Activated naive CD4-positive, alpha-beta T cell treated with Interleukin-2 at 50 U/mL for 16 hours (primary cell): Measurements from ENCODE around the gene FRMPD1.

Experiments
- DNase-seq: peaks from one replicate; pipeline ENCODE4 v3.0.0-alpha.2; 2020

Gene FRMPD1

DNA sequence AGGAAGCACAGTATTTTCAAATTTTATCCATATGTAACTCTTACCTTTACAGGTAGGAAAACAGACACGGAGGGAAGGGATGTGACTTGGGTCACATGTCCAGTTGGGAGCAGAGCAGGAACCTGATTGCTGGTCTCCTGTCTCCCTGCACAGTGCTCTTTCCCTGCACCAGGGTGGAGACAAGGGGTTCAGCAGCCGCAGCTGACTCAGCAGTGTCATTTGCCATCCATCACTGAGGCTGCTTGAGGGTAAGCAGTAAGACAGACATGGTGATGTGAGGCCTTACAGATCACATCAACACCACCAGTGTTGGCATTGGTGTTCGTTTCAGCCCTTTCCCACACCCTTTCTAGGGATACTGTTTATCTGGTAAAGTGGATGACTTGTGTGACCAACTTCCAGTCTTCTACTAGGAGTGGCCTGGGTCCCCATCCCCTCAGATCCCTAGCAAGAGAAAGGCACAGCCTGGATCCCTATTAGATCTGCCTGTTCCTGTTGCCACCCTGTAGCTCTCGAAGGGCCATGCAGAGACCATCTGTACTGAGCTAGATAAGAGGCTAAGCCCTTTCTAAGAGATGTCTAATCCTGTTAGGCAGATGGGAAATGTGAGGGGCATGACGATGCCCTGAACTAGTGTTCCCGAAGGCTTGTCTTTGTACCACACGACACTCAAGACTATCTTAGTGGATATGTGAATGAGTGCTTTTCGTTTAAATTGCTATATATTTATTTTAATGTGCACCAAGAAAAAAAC is 29.1 kb downstream of the FRMPD1 start:
- no peak for DNase-seq

DNA sequence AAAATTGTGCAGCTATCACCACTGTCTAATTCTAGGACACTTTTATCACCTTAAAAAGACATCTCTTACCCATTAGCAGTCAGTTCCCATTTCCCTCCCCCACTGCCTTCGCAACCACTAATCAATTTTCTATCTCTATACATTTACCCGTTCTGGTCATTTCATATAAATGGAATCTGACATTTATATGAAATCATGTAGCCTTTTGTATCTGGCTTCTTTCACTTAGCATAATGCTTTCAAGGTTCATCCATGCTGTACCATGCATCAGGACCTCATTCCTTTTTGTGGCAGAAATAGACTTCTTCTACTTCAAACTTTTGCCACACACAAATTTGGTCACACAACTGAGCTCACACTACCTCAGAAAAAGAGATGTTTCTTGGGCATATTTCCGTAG is 32.2 kb downstream of the FRMPD1 start:
- no peak for DNase-seq

DNA sequence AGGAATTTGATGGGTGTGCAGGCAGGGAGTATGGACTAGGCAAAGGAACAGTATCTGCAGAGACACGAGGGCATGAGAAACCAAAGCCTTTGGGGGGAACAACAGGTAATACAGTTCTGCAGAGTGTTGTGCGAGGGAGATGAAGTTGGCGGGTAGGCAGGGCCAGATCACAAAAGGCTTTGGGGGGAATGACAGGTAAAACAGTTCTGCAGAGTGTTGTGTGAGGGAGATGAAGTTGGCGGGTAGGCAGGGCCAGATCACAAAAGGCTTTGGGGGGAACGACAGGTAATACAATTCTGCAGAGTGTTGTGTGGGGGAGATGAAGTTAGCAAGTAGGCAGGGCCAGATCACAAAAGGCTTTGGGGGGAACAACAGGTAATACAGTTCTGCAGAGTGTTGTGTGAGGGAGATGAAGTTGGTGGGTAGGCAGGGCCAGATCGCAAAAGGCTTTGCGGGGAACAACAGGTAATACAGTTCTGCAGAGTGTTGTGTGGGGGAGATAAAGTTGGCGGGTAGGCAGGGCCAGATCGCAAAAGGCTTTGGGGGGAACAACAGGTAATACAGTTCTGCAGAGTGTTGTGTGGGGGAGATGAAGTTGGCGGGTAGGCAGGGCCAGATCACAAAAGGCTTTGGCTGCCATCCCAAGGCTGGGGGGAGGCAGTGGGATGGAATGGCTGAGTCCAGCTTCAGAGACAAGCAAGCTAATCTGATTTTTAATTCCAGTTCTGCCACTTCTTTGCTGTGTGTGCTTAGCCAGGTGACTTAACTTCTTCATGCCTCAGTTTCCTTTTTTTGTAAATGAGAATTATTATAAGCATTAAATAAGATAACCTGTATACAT is 33.0 kb downstream of the FRMPD1 start:
- no peak for DNase-seq

DNA sequence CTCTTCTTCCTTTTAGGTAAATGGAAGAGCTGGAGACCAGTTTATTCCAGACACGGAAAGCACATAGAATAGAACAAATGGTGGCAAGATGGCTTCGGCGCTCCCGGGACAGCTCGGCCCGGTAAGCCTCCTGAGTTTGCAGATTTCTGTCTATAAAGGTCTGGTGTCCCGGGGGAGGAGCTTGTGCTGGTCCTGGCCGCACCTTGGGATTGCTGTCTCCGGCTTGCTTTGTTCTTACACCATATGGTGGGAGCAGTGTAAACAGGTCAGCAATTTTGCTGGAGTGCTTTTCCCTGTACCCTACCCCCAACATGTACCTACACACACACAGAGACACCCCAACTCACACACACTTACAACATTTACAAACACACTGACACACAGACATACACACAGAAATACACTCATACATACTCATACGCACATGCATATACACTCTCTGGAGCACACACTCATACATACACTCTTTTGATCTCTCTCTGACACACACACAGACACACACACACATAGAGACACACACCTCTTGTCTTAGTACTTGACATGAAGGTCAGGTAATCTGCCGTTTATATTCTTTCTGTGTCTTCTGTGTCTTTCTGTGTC is 42.0 kb downstream of the FRMPD1 start:
- no peak for DNase-seq

DNA sequence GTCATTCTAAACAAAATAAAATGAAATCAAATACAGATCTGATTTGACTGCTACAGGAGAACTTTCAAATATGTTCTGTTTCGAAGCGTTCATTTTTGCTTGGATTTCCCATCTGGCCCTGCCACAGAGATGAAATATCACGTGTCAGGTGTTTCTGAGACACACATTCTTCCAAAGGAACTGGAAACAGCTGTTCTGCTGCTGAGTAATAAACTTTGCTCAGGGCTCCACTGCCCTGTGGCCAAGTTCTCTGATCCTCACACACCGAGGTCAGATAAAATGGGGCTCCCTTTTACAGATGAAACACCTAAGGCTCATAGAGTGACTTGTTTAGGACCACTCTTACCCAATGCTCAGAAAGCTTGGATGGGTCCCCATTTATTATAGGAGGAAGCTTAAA is 42.5 kb downstream of the FRMPD1 start:
- DNase-seq: no peak

DNA sequence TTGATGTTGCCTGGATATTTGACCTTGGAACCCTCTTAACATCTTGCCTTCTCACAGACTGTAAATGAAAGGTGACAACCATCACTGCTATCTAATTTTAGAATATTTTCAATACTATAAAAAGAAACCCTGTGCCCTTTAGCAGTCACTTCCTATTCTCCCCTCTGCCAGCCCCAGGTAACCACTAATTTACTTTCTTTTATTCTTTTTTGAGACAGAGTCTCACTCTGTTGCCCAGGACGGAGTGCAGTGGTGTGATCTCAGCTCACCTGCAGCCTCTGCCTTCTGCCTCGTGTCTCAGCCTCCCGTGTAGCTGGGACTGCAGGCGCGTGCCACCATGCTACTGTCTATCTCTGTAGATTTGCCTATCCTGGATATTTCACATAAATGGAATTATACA is 43.6 kb downstream of the FRMPD1 start:
- no peak for DNase-seq

DNA sequence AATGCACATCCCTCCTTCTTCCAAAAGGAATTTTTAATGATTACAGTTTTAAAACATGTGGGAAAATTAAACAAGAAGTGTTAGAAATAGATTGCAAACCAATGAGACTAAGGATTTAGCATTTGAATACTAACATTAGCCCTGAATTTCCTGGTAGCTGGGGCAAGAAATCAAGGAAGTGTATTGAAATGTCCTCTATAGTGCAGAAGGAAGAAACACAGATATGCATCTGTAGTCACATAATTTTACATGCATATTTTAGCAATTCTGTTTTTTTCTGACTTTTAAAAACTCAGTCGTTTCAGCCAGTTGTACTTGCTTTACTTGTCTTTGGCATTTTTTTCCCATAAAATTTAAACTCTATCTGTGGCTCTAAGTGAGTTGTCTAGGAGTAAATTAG is 45.8 kb downstream of the FRMPD1 start:
- no peak for DNase-seq

DNA sequence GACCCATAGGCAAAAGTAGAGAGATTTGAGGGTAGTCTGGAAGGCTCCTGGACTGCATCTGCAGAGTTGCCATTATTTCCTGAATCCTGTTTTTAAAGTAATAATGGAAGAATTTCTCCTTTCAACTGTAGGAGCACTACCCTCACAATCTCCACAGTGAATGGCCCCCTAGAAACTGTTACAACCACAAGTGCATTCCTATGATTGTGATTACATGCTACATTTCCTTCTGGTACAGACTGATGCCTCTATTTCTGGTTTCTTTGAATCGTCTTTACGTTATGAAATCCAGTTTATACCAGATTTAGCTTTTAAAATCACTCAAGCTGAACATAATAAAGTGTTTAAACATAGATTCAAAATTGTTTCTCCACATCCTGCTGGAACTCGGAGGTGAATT is 49.4 kb downstream of the FRMPD1 start:
- no peak for DNase-seq

DNA sequence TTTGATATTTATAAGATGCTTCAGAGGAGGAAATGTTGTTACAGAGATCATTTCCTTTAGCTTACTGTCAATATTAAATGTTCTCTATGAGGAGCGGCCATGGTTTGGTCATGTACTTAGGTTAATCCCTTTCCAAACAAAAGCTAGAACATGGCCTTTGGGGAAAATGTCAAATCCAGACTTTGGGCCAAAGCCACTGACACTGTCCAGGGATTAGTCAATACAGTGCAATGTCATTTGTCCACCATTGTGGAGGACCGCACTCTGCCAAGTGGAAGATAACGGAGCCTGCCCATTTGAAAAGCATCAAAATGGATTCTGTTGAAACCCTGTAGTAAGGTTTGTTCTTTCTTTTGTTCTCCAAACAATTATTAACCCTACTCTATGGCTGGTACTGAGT is 50.1 kb downstream of the FRMPD1 start:
- no peak for DNase-seq

DNA sequence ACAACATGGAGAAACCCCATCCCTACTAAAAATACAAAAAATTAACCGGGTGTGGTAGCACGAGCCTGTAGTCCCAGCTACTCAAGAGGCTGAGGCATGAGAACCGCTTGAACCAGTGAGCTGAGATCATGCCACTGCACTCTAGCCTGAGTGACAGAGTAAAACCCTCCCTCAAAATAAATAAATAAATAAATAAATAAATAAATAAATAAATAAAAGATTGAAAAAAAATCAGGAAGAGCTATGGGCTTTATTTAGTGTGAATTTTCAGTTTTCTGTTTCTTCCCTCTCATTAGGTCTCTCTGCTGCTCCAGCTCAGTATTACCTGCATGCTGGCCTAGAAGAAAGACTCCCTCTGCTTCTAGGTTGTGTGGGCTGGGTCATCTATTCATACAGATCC is 55.0 kb downstream of the FRMPD1 start:
- no peak for DNase-seq

DNA sequence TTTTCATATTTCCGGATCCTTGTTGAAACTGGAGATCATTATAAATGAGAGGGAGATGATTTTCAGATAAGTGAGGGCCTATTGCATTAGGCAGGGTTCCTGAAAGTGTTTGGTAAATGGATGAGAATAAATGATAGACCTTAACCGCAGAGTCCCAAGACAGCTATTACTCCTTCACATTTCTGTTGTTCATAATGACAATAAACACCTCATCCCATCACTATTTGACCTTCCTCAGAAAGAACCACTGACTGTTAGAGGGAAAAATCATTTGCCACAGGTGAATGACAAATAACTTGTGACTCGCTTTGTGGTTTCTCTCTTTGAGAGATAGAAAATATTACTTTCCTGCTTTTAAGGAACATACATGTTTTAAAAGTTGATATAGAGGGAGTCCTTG is 55.5 kb downstream of the FRMPD1 start:
- DNase-seq: no peak

DNA sequence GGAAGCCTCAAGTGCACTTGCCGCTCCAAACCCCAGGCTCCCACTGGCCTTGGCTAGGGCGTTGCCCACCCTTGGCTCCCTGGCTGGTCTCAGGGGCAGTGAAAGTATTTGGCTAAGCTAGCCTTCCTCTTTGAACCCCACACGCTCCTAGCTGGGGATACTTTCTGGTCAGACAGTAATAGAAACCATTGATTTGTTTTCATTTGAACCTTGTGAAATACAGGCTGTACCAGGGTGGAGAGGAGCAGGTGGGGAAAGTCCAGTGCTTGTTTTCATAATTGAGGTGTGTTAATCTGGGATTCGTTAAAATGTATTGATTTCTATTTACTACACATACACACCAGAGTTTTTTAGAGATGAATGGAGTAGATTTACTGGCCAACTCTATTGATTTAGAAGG is 57.0 kb downstream of the FRMPD1 start:
- no peak for DNase-seq

DNA sequence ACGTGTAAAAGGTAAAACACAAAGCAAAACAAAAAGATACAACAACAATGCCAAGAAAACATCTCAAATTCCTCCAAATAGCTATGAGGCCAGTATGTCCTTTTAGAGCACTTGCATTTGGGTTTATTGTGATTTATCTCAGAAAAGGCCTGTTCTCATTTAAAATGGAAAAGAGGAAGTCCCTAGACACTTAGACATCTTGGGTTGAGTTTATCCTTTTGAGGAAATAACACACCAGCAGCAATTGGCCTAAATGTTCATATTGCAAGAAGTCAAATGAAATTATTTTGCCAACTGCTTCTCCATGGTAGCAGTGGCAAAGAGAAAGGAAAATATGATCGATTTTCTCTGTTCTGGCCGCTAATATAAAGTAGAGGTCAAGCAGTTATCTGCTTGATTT is 59.3 kb downstream of the FRMPD1 start:
- DNase-seq: no peak

DNA sequence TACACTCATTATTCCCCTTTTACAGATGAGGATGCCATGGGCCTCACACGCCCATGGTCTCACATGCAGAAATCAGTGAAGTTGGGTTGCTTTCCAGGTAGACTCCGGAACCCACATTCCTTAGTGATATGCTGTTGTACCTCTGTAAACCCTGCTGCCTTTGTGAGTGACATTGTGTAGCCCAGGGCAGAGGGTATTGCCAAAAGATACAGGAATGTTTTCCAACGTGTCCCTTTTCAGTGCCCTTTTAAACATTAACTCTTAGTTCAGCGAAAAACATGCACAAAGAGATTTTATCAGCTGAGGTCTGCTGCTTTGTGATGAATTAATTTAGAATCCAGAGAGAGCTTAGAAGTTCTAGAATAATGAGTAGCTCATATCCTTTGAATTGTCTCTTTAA is 64.5 kb downstream of the FRMPD1 start:
- DNase-seq: no peak

DNA sequence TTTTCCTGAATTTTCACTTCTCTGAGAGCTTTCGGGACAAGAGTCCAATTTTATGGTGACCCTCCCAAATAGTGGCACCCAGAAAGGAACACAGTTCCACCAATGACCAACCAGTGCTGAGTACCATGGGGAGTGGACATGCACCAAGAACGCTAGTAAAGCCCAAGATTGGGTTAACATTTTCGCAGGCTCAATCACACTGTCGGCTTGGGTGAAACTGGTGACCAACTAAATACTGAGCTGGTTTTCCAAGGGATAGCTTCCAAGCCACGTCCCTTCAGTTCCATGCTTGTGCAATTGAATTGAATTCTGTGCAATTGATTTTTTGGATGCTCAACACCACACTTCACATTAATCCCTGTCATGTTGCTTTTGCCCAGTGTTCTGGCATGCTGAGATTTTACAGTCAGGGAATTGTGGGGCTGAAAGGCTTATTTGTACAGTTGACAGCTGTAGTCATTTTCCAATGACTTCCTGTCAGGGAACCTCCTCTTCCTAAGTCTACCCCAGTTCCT is 65.3 kb downstream of the FRMPD1 start:
- DNase-seq: no peak

DNA sequence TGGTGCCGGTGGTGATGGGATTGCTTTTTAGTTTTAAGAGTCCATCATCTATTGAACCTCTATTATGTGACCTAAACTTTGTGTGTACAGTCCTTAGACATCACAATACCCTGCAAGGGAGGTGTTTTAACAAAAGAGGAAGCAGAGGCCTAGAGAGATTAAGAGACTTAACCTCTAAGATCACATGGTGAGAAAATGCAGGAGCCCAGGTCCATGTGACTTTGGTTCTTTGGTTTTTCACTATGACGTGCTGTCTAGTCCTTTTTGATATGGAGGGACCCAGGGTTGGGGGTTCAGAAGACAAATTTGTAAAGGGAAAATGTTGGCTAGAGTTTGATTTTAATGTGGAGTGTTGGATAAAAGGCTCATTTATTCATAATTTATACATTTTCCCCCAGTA is 68.8 kb downstream of the FRMPD1 start:
- DNase-seq: no peak

DNA sequence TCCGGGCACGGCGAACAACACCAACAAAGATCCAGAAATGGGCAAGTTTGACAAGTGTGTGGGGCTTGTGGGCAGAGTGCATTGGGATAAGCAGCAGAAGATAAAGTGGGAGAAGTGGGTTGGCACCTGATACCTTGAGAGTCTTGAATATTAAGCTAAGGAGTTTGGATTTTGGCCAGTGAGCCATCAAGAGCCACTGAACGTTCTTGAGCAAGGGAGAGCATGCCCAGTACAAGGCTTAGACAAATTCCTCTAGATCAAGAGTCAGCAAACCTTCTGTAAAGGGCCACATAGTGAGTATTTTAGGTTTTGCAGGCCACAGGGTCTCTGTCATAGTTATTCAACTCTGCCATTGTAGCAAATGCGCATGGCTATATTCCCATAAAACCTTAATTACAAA is 76.3 kb downstream of the FRMPD1 start:
- DNase-seq: no peak

DNA sequence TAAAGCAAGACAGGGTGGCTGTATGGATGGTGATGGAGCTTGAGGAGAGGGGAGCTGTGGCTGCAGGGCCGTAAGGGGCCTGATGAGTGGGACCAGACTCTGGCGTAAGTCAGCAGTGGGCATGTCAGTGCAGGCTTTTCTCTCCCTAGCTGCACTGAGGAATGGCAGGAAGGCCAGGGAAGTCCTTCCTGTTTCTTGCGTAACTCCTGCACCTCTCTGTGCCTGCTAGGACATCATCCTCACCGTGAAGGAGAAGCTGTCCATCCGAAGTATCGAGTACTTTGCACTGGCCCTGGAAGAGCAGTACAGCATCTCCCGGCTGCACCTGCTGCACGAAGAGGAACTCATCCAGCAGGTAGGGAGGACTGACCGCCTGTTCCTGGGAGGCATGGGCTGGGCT is 78.7 kb downstream of the FRMPD1 start:
- DNase-seq: no peak

DNA sequence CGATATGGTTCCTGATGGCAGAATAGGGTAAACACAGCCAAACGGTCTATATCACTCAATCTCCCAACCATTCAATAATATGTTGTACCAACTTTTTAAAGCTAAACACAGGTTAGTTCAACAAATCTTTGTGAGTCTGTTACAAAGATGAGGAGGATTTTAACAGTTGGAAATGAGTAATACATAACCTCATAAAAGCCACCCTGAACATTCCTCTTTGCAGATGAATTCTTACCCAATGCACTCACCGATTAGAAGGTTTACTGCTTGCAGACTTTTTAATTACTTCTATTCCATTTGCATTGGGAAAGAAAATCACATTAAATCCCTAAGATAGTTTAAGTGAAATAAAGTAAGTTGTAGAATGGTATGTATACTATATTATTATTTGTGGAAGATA is 79.5 kb downstream of the FRMPD1 start:
- DNase-seq: no peak

DNA sequence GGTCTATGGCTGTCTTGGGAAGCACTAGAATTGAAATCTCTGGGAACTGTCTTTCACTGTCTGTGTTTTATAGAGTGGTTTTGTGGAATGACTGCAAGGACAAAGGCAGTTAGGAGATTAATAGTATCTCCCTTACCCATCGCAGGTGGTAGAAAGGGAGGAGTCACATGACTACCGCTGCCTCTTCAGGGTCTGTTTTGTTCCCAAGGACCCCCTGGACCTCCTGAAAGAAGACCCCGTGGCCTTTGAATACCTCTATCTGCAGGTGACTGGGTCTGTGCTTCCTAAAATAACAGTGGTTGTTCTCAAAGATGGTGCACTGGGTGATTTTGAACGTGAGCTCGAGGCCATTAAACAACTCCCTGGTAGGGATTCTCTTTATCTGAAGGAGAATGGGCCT is 80.1 kb downstream of the FRMPD1 start:
- DNase-seq: no peak

DNA sequence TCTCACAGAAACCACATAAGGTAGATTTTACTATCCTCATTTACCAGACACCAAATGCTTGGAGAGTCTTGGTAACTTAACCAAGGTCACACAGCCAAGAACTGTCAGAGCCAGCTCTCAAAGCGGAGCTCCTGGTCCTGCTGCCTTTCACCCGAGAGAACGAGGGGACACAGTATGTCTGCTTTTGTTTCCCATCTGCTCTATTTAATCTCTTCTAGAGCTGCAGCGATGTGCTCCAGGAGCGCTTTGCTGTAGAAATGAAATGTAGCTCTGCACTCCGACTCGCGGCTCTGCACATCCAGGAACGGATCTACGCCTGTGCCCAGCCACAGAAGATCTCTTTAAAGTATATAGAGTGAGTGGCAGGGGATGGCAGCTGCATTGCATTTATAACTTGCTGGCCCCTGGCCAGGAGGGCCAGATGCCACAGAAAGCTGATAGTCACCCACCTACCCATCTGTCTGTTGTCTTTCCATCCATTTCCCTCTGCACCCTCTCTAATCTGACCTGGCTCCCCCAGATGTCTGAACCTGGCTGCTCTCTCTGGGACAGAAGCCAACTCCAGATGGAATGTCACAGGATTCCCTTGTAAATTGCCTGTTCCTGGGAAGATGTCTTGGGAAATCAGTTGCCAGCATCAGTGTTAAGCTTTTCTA is 81.5 kb downstream of the FRMPD1 start:
- DNase-seq: no peak

DNA sequence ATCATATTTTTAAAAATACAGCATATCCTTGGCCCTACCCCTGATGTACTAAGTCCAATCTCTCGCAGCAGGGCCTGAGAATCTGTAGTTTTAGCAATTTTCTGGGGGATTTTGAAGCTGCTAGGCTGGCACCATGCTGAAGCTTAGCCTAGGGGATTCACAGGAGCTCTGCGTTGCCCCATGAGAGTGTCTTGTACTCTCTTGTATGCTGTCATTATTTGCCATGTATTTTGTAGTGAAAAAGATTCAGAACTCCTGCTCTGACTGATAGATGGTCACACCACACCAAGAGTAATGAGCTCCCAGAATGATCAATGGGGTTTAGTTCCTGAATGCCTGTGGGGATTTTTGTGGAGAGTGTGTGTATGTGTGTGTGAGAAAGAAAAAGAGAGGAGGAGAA is 82.2 kb downstream of the FRMPD1 start:
- DNase-seq: no peak

DNA sequence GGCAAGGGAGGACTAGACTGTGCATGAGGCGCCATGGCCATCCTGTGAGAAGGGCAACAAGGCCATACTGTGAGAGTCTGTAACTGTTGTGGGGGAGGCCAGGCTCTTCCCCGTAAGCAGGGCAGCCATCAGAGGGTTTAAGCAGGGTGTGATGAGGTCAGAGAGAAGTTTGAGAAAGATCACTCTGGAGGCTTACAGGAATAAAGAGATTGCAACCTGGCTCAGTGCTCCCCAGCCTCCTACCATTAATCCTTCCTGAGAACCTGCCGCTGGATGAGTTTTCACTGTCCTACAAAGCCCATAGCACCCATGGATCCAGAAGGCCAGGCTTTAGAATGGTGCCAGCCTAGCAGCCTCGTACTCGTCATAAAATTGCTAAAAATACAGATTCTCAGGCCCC is 88.5 kb downstream of the FRMPD1 start:
- DNase-seq: no peak
